Glomerular endothelial cell (primary cell): ENCODE data around the gene SYCP1. TPM values are rescaled to one million over a fixed set of nuclear protein-coding genes. Genes with fewer than 3 reads are reported as not detected.

Experiments
- total RNA-seq: library from RNA; depleted of rRNA; stranded (reverse); fragments of >200 nt; gene quantifications from 2 replicates; pipeline ENCODE4 v1.2.3, GENCODE V29; 2015

SYCP1 gene
- total RNA-seq, 1 donor from 2014 or later = not detected

Other genes starting within 250 kb of the SYCP1 start
- 1.2 and 1.3 TPM in 2 replicates for gene DENND2C, start 184.8 kb upstream of the SYCP1 start, total RNA-seq
- gene AMPD1, start 159.3 kb upstream of the SYCP1 start, total RNA-seq = not detected in 2 replicates
- gene NRAS, start 138.1 kb upstream of the SYCP1 start, total RNA-seq = 69.8 and 73.7 TPM in 2 replicates
- 539 and 645 TPM in 2 replicates for gene CSDE1, start 96.9 kb upstream of the SYCP1 start, total RNA-seq
- 30.4 and 39.7 TPM in 2 replicates for gene SIKE1, start 74.2 kb upstream of the SYCP1 start, total RNA-seq
- gene TSHB, start 175.0 kb downstream of the SYCP1 start, total RNA-seq = not detected in 2 replicates
- 0.68 and 1.1 TPM in 2 replicates for gene TSPAN2, start 234.6 kb downstream of the SYCP1 start, total RNA-seq